GM12873 (cell line): ENCODE results near the gene OPCML.

ENCODE experiments used
- CTCF ChIP-seq: IDR thresholded peaks from 2 replicates; pipeline ENCODE4 v1.5.1; 2012; ENCODE audit warnings: low read depth, mild to moderate bottlenecking, moderate library complexity, low read length, control low read depth; ENCODE audit not compliant: insufficient read depth; ENCODE audit errors: missing control alignments

The OPCML gene

GRCh38 chr11:133385781-133386180 lies 146.5 kb downstream of the OPCML start:
- TF ChIP-seq CTCF = no peak

- TF ChIP-seq CTCF = no peak
Measured at GRCh38 chr11:133384731-133385130, 147.6 kb downstream of the OPCML start.

GRCh38 chr11:133383689-133384088 lies 148.6 kb downstream of the OPCML start:
- no peak for TF ChIP-seq CTCF

- TF ChIP-seq CTCF = no peak
Measured at GRCh38 chr11:133383201-133383600, 149.1 kb downstream of the OPCML start.

- TF ChIP-seq CTCF = no peak
Measured at GRCh38 chr11:133382131-133382812, 150.0 kb downstream of the OPCML start.

- no peak for TF ChIP-seq CTCF
Measured at GRCh38 chr11:133381761-133382130, 150.6 kb downstream of the OPCML start.

- no peak for TF ChIP-seq CTCF
Measured at GRCh38 chr11:133366147-133366546, 166.2 kb downstream of the OPCML start.
